ENCODE measurements around the gene TP53AIP1. TPM values are rescaled to one million over a fixed set of nuclear protein-coding genes. Genes with fewer than 3 reads are reported as not detected.

Gene TP53AIP1
- total and polyA plus RNA-seq, 2 experiments from 2014 or later: 0.07 TPM; not detected in 1

GRCh38 chr11:128940603-128941002, 2.1 kb downstream of the TP53AIP1 start (continued):
- TF ChIP-seq ZNF462 (CRISPR knock-in tag; IDR thresholded peaks at IDR 0.05): no peak
- no peak for TF ChIP-seq ZNF331 (CRISPR knock-in tag; IDR thresholded peaks at IDR 0.05; ENCODE audit: low read depth)
- no peak for TF ChIP-seq NANOG (IDR thresholded peaks at IDR 0.05; ENCODE audit: borderline replicate concordance)
- TF ChIP-seq EZH2 (IDR thresholded peaks at IDR 0.05; ENCODE audit: low read depth, unreplicated experiment): no peak
- TF ChIP-seq POLR2AphosphoS5 (IDR thresholded peaks at IDR 0.05; ENCODE audit: low read depth): no peak
- TF ChIP-seq EZH2phosphoT487 (IDR thresholded peaks at IDR 0.05; ENCODE audit: unreplicated experiment): no peak
- TF ChIP-seq ETS1 (IDR thresholded peaks at IDR 0.05): no peak
- TF ChIP-seq STAT1 (IDR thresholded peaks at IDR 0.05; ENCODE audit: unreplicated experiment): no peak
- no peak for TF ChIP-seq CTCF (conservative IDR thresholded peaks at IDR 0.05; ENCODE audit: low read depth in 2 of 2)
- no peak for TF ChIP-seq CREB1 (CRISPR knock-in tag; IDR thresholded peaks at IDR 0.05; ENCODE audit: low read depth)

Measured in GM23338 (cell line).